GM23338 (cell line): ENCODE measurements around the gene CCDC9B. TPM values are rescaled to one million over a fixed set of nuclear protein-coding genes. Genes with fewer than 3 reads are reported as not detected.
A peak's percentile ranks its signal among the peaks of the same experiment; 100 is the strongest.

Experiments used
- ATAC-seq: fragments of 200-7000 bp; cut with Tn5 transposase; 3 replicates; pipeline ENCODE4 v1.9.1; 2020
- DNase-seq: peaks from one replicate; pipeline ENCODE4 v3.0.0-alpha.2; 2015; ENCODE audit warnings: low spot score
- H2AFZ ChIP-seq: fragments of 200-600 bp; sonication (generic); 2 replicates; pipeline ENCODE4 v1.8.0; 2016; ENCODE audit warnings: antibody characterized with exemption, mild to moderate bottlenecking, moderate library complexity
- H3F3A ChIP-seq: fragments of 200-600 bp; sonication (generic); replicated peaks from 2 replicates; pipeline ENCODE4 v1.8.0; 2017; ENCODE audit warnings: antibody characterized with exemption, mixed run types, low read depth
- H3K27ac ChIP-seq: fragments of 200-600 bp; sonication (generic); 2 replicates; pipeline ENCODE4 v1.6.1; 2016; ENCODE audit warnings: low read depth
- H3K27me3 ChIP-seq: fragments of 200-600 bp; sonication (generic); 2 replicates; pipeline ENCODE4 v1.8.0; 2016; ENCODE audit warnings: mild to moderate bottlenecking, mixed run types, moderate library complexity; ENCODE audit not compliant: insufficient read depth
- H3K36me3 ChIP-seq: fragments of 200-600 bp; sonication (generic); 2 replicates; pipeline ENCODE4 v1.8.0; 2016; ENCODE audit warnings: mild to moderate bottlenecking; ENCODE audit not compliant: insufficient read depth
- H3K4me1 ChIP-seq: fragments of 200-600 bp; sonication (generic); 2 replicates; pipeline ENCODE4 v1.8.0; 2016; ENCODE audit warnings: mild to moderate bottlenecking, moderate library complexity; ENCODE audit not compliant: insufficient read depth
- H3K4me2 ChIP-seq: fragments of 200-600 bp; sonication (generic); 2 replicates; pipeline ENCODE4 v1.7.1; 2017; ENCODE audit warnings: mixed run types
- H3K4me3 ChIP-seq: fragments of 200-600 bp; sonication (generic); 2 replicates; pipeline ENCODE4 v1.6.1; 2016; ENCODE audit warnings: mixed run types
- H3K79me2 ChIP-seq: fragments of 200-600 bp; sonication (generic); replicated peaks from 2 replicates; pipeline ENCODE4 v1.8.0; 2017; ENCODE audit warnings: mild to moderate bottlenecking; ENCODE audit not compliant: insufficient read depth
- H3K9me2 ChIP-seq: fragments of 200-600 bp; sonication (generic); 2 replicates; pipeline ENCODE4 v1.8.0; 2017; ENCODE audit not compliant: insufficient read depth
- H4K20me1 ChIP-seq: fragments of 200-600 bp; sonication (generic); replicated peaks from 2 replicates; pipeline ENCODE4 v1.8.0; 2017; ENCODE audit warnings: mild to moderate bottlenecking; ENCODE audit not compliant: insufficient read depth
- H3K27ac Mint-ChIP-seq: 2 replicates; pipeline ENCODE4 v1.8.0; 2020; ENCODE audit warnings: inconsistent platforms, mild to moderate bottlenecking, moderate library complexity, mixed read lengths
- H3K27me3 Mint-ChIP-seq: 3 replicates; pipeline ENCODE4 v1.8.0; 2022; ENCODE audit warnings: low read depth, mild to moderate bottlenecking, moderate library complexity, mixed read lengths, inconsistent platforms; ENCODE audit not compliant: insufficient read depth, poor library complexity
- H3K36me3 Mint-ChIP-seq: 3 replicates; pipeline ENCODE4 v1.8.0; 2021; ENCODE audit warnings: low read depth, mild to moderate bottlenecking, inconsistent platforms, moderate library complexity, mixed read lengths
- H3K4me1 Mint-ChIP-seq: 3 replicates; pipeline ENCODE4 v1.8.0; 2020; ENCODE audit warnings: mild to moderate bottlenecking, inconsistent platforms, mixed read lengths
- H3K4me3 Mint-ChIP-seq: 3 replicates; pipeline ENCODE4 v1.8.0; 2021; ENCODE audit warnings: moderate library complexity, mild to moderate bottlenecking, inconsistent platforms, mixed read lengths
- H3K9me3 Mint-ChIP-seq: 3 replicates; pipeline ENCODE4 v1.8.0; 2020; ENCODE audit warnings: moderate library complexity, mild to moderate bottlenecking, inconsistent platforms, mixed read lengths
- CREB1 ChIP-seq: fragments of 250-450 bp; sonication (Bioruptor Pico); IDR thresholded peaks from 2 replicates; pipeline ENCODE4 v1.5.0; 2020; ENCODE audit warnings: low read depth, mild to moderate bottlenecking, moderate library complexity
- EZH2 ChIP-seq: fragments of 200-600 bp; sonication (generic); IDR thresholded peaks from one replicate; pipeline ENCODE4 v1.8.0; 2017; ENCODE audit warnings: antibody characterized with exemption, mild to moderate bottlenecking, low read depth; ENCODE audit not compliant: unreplicated experiment
- EZH2phosphoT487 ChIP-seq: fragments of 200-600 bp; sonication (generic); IDR thresholded peaks from one replicate; pipeline ENCODE4 v1.8.1; 2018; ENCODE audit warnings: antibody characterized with exemption; ENCODE audit not compliant: unreplicated experiment
- JUNB ChIP-seq: IDR thresholded peaks from one replicate; pipeline ENCODE4 v1.6.1; 2016; ENCODE audit warnings: antibody characterized with exemption; ENCODE audit not compliant: unreplicated experiment
- NANOG ChIP-seq: IDR thresholded peaks from 2 replicates; pipeline ENCODE4 v1.6.1; 2016; ENCODE audit warnings: antibody characterized with exemption, borderline replicate concordance
- POLR2AphosphoS5 ChIP-seq: IDR thresholded peaks from 2 replicates; pipeline ENCODE4 v1.6.1; 2016; ENCODE audit warnings: antibody characterized with exemption, low read depth
- ZNF331 ChIP-seq: fragments of 250-450 bp; sonication (Bioruptor Pico); IDR thresholded peaks from 2 replicates; pipeline ENCODE4 v1.5.0; 2020; ENCODE audit warnings: low read depth, mild to moderate bottlenecking, moderate library complexity
- polyA plus RNA-seq: library from polyadenylated mRNA; unstranded; fragments of >200 nt; fragmentation: Nextera tagmentation; extraction: Ambion mirVana; gene quantifications from 2 replicates; pipeline ENCODE4 v1.2.1, GENCODE V29; 2016
- total RNA-seq: library from RNA; depleted of rRNA; stranded (reverse); fragments of >200 nt; shearing (Covaris generic); gene quantifications from 2 replicates; pipeline ENCODE4 v1.2.3, GENCODE V29; 2014
- TF ChIP-seq, protein P1 (sequence below), 2 experiments: fragments of 200-600 bp in 1 of 2; sonication (generic) in 1 of 2; conservative IDR thresholded peaks; 2 replicates each; pipeline versions ENCODE4 v1.5.1 to v1.6.1; 2016 to 2017; ENCODE audit warnings: antibody characterized with exemption in 2 of 2, low read depth in 2 of 2, mild to moderate bottlenecking in 2 of 2, moderate library complexity in 1 of 2
- TF ChIP-seq, protein P2 (sequence below): IDR thresholded peaks from one replicate; pipeline ENCODE4 v1.6.1; 2018; ENCODE audit warnings: antibody characterized with exemption; ENCODE audit not compliant: unreplicated experiment

Gene CCDC9B
- total and polyA plus RNA-seq, 2 experiments from 2014 or later = 0.18 to 0.97 TPM

- H3K27me3 Mint-ChIP-seq = peaks cover 35% of the 10 kb centered on the region
- H2AFZ ChIP-seq = peak overlapping the region; percentile 59; the same call in 1 of the 2 replicates
- no peak overlapping the region for H3K27ac Mint-ChIP-seq
- peaks cover 10% of the 10 kb centered on the region for H4K20me1 ChIP-seq
- TF ChIP-seq ZNF331 (CRISPR knock-in tag) = no peak
- peaks cover 16% of the 10 kb centered on the region; the same call in 1 of the 2 replicates for H3F3A ChIP-seq
- H3K9me2 ChIP-seq = no peaks in the 10 kb centered on the region
- peaks cover 6% of the 10 kb centered on the region; the same call in 2 of the 3 replicates for H3K36me3 Mint-ChIP-seq
- H3K27ac ChIP-seq = no peak overlapping the region
- peaks cover 51% of the 10 kb centered on the region for H3K4me1 Mint-ChIP-seq
- H3K4me2 ChIP-seq = peak overlapping the region; percentile 90
- H3K79me2 ChIP-seq = peaks cover 21% of the 10 kb centered on the region
- H3K27me3 ChIP-seq = peaks cover 34% of the 10 kb centered on the region
- peak; percentile 47 for DNase-seq
- peak; percentile 8 for ATAC-seq
- H3K36me3 ChIP-seq = no peaks in the 10 kb centered on the region
- peaks cover 45% of the 10 kb centered on the region for H3K4me1 ChIP-seq
- peak overlapping the region; percentile 62 for H3K4me3 ChIP-seq
- peak overlapping the region; percentile 69 for H3K4me3 Mint-ChIP-seq
- no peaks in the 10 kb centered on the region; the same call in 2 of the 3 replicates for H3K9me3 Mint-ChIP-seq
Observed at GRCh38 chr15:40322531-40323238, 18.1 kb downstream of the CCDC9B start.

DNA sequence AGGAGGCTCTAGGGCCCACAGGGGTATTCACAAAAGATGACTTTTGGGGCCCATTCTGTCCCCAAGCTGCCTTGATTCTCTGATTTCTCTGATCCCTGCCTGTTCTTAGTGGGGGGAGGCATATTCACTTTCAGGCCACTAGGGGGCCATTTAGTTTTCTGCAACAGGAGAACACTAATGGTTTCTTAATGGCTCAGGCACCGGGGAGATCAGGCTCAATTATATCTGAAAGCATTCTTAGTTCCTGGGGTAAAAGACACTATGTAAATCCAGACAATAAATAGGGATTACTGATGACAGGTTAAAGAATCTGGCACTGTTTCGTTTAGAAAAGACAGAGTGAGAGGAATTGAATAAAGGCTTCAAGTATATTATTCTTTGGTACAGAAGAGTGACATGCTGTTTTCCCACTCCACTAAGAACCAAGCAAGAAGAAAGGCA is 19.8 kb downstream of the CCDC9B start:
- H3K4me1 ChIP-seq = peaks cover 28% of the 10 kb centered on the region
- no peaks in the 10 kb centered on the region for H3K36me3 ChIP-seq
- H3K27me3 ChIP-seq = peaks cover 34% of the 10 kb centered on the region
- TF ChIP-seq, protein P1, sequence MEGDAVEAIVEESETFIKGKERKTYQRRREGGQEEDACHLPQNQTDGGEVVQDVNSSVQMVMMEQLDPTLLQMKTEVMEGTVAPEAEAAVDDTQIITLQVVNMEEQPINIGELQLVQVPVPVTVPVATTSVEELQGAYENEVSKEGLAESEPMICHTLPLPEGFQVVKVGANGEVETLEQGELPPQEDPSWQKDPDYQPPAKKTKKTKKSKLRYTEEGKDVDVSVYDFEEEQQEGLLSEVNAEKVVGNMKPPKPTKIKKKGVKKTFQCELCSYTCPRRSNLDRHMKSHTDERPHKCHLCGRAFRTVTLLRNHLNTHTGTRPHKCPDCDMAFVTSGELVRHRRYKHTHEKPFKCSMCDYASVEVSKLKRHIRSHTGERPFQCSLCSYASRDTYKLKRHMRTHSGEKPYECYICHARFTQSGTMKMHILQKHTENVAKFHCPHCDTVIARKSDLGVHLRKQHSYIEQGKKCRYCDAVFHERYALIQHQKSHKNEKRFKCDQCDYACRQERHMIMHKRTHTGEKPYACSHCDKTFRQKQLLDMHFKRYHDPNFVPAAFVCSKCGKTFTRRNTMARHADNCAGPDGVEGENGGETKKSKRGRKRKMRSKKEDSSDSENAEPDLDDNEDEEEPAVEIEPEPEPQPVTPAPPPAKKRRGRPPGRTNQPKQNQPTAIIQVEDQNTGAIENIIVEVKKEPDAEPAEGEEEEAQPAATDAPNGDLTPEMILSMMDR (conservative IDR thresholded peaks at IDR 0.05; ENCODE audit: low read depth in 2 of 2) = peak; percentile 80 to 98
- no peak for TF ChIP-seq JUNB
- peaks cover 16% of the 10 kb centered on the region for H3K79me2 ChIP-seq
- H3K4me1 Mint-ChIP-seq = peaks cover 34% of the 10 kb centered on the region
- no peaks in the 10 kb centered on the region; the same call in 2 of the 3 replicates for H3K9me3 Mint-ChIP-seq
- no peak overlapping the region for H3K4me2 ChIP-seq
- DNase-seq (peak; percentile 89), ATAC-seq (peak; percentile 14)
- H3K4me3 Mint-ChIP-seq = peak overlapping the region; percentile 6; the same call in 1 of the 3 replicates
- H3K36me3 Mint-ChIP-seq = peaks cover 6% of the 10 kb centered on the region; the same call in 2 of the 3 replicates
- H3K27ac ChIP-seq = no peak overlapping the region
- H3K27me3 Mint-ChIP-seq = peaks cover 34% of the 10 kb centered on the region
- H4K20me1 ChIP-seq = peaks cover 9% of the 10 kb centered on the region
- no peak overlapping the region for H2AFZ ChIP-seq
- no peak overlapping the region for H3K27ac Mint-ChIP-seq
- H3K4me3 ChIP-seq = no peak overlapping the region
- H3K9me2 ChIP-seq = no peaks in the 10 kb centered on the region
- H3F3A ChIP-seq = peaks cover 13% of the 10 kb centered on the region; the same call in 1 of the 2 replicates

GRCh38 chr15:40320409-40320808 is 20.3 kb downstream of the CCDC9B start:
- ATAC-seq (no peak), DNase-seq (no peak)
- Histone ChIP-seq H3F3A (peaks cover 7% of the 10 kb centered on the region; the same call in 1 of the 2 replicates), H3K36me3 (no peaks in the 10 kb centered on the region), H3K4me1 (peaks cover 23% of the 10 kb centered on the region), H4K20me1 (peaks cover 6% of the 10 kb centered on the region), H3K27ac (no peak overlapping the region), H3K79me2 (peaks cover 10% of the 10 kb centered on the region), H3K27me3 (peaks cover 30% of the 10 kb centered on the region), H3K9me2 (no peaks in the 10 kb centered on the region), H3K4me3 (no peak overlapping the region), H2AFZ (no peak overlapping the region), H3K4me2 (no peak overlapping the region)
- Mint-ChIP-seq H3K9me3 (no peaks in the 10 kb centered on the region; the same call in 2 of the 3 replicates), H3K36me3 (peaks cover 5% of the 10 kb centered on the region; the same call in 2 of the 3 replicates), H3K4me3 (no peak overlapping the region; the same call in 2 of the 3 replicates), H3K27ac (no peak overlapping the region), H3K27me3 (peaks cover 34% of the 10 kb centered on the region), H3K4me1 (peaks cover 29% of the 10 kb centered on the region)
- TF ChIP-seq CREB1 (no peak), ZNF331 (CRISPR knock-in tag) (no peak), POLR2AphosphoS5 (no peak), JUNB (no peak), EZH2 (no peak), NANOG (no peak), EZH2phosphoT487 (no peak)
- TF ChIP-seq, protein P2, sequence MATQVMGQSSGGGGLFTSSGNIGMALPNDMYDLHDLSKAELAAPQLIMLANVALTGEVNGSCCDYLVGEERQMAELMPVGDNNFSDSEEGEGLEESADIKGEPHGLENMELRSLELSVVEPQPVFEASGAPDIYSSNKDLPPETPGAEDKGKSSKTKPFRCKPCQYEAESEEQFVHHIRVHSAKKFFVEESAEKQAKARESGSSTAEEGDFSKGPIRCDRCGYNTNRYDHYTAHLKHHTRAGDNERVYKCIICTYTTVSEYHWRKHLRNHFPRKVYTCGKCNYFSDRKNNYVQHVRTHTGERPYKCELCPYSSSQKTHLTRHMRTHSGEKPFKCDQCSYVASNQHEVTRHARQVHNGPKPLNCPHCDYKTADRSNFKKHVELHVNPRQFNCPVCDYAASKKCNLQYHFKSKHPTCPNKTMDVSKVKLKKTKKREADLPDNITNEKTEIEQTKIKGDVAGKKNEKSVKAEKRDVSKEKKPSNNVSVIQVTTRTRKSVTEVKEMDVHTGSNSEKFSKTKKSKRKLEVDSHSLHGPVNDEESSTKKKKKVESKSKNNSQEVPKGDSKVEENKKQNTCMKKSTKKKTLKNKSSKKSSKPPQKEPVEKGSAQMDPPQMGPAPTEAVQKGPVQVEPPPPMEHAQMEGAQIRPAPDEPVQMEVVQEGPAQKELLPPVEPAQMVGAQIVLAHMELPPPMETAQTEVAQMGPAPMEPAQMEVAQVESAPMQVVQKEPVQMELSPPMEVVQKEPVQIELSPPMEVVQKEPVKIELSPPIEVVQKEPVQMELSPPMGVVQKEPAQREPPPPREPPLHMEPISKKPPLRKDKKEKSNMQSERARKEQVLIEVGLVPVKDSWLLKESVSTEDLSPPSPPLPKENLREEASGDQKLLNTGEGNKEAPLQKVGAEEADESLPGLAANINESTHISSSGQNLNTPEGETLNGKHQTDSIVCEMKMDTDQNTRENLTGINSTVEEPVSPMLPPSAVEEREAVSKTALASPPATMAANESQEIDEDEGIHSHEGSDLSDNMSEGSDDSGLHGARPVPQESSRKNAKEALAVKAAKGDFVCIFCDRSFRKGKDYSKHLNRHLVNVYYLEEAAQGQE = no peak
- TF ChIP-seq, protein P1 (conservative IDR thresholded peaks at IDR 0.05; ENCODE audit: low read depth in 2 of 2) = no peak
